Uterus (tissue), 4 donors: ENCODE results near the gene PRR3. TPM values are rescaled to one million over a fixed set of nuclear protein-coding genes. Genes with fewer than 3 reads are reported as not detected.

ENCODE experiments used
- DNase-seq, 2 donors: peaks; one replicate each; pipeline ENCODE4 v3.0.0-alpha.2; 2019 to 2020
- H3K27ac ChIP-seq, 2 donors: fragments of 200-600 bp; sonication (generic); 1 replicate in 1 of 2; 2 replicates in 1 of 2; pipeline ENCODE4 v1.5.1; 2016 to 2018
- H3K27me3 ChIP-seq, 2 donors: fragments of 200-600 bp; sonication (generic); one replicate each; pipeline ENCODE4 v1.5.1; 2018 to 2019; ENCODE audit warnings: control low read depth in 1 of 2
- H3K36me3 ChIP-seq, 2 donors: fragments of 200-600 bp; sonication (generic); one replicate each; pipeline ENCODE4 v1.5.1; 2019; ENCODE audit warnings: control low read depth in 1 of 2
- H3K4me1 ChIP-seq, 2 donors: fragments of 200-600 bp; sonication (generic); one replicate each; pipeline ENCODE4 v1.5.1; 2018 to 2019; ENCODE audit warnings: control low read depth in 1 of 2
- H3K4me3 ChIP-seq, 2 donors: fragments of 200-600 bp; sonication (generic); 1 replicate in 1 of 2; 2 replicates in 1 of 2; pipeline ENCODE4 v1.5.1; 2018 to 2019; ENCODE audit warnings: mild to moderate bottlenecking in 1 of 2
- H3K9me3 ChIP-seq, 2 donors: fragments of 200-600 bp; sonication (generic); one replicate each; pipeline ENCODE4 v1.5.1; 2019; ENCODE audit warnings: control low read depth in 1 of 2
- POLR2A ChIP-seq, 2 donors: fragments of 450-650 bp; IDR thresholded peaks; one replicate each; pipeline ENCODE4 v1.6.1; 2016; ENCODE audit warnings: antibody characterized with exemption in 2 of 2, mild to moderate bottlenecking in 1 of 2, moderate library complexity in 1 of 2
- intact Hi-C: fragments of 100-400 bp; cut with DNase I; formaldehyde crosslinking; loops from one replicate; pipeline ENCODE4 v1.15.1; 2023; ENCODE audit warnings: low total_unique reads
- total RNA-seq, 4 donors: library from RNA; depleted of rRNA in 3 of 4; stranded (reverse); fragments of >200 nt in 3 of 4; gene quantifications; one replicate each; pipeline versions ENCODE4 v1.1.0 to v1.2.4, GENCODE V29; 2014 to 2023
- TF ChIP-seq, protein P1 (sequence below), 4 experiments: fragments of 200-600 bp in 2 of 4; fragments of 450-650 bp in 2 of 4; sonication (generic) in 2 of 4; IDR thresholded peaks; one replicate each; pipeline ENCODE4 v1.5.1; 2016 to 2019; ENCODE audit warnings: antibody characterized with exemption in 4 of 4, mild to moderate bottlenecking in 2 of 4, moderate library complexity in 1 of 4
- donor health status: DM: yes; HTN: yes; CAD: no.

PRR3 gene
- total RNA-seq, 4 donors from 2014 or later = 4.4 to 23.0 (median 16.2) TPM

DNA sequence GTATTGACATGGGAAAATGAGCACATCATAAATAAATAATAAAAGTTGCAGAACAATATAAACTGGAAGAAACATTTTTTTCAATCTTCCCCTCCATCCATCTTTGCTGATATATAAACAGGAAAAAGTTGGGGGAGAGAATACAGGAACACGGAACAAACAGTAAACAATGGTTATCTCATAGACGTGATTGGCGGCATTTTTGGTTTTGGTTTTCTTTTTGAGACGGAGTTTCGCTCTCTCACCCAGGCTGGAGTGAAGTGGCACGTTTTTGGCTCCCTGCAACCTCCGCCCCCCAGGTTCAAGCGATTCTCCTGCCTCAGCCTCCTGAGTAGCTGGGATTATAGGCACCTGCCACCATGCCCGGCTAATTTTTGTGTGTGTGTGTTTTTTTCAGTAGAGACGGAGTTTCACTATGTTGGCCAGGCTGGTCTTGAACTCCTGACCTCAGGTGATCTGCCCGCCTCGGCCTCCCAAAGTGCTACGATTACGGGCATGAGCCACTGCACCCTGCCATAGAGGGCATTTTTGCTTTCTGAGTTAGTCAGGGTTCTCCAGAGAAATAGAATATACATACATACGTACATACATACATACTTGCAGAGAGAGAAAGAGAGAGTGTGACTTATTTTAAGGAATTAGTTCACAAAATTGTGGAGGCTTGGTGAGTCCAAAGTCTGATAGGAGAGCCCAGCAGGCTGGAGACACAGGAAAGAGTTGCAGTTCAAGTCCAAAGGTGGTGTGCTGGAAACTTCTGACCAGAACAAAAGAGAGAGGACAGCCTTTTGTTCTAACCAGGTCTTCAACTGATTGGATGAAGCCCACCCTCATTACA, 23.4 kb upstream of the PRR3 start:
- Histone ChIP-seq H3K27me3 (no peaks in the 10 kb centered on the region), H3K4me3 (no peak overlapping the region), H3K36me3 (no peaks in the 10 kb centered on the region), H3K27ac (no peak overlapping the region), H3K4me1 (no peaks in the 10 kb centered on the region), H3K9me3 (no peaks in the 10 kb centered on the region)
- TF ChIP-seq POLR2A (IDR thresholded peaks at IDR 0.05) = no peak
- TF ChIP-seq, protein P1, sequence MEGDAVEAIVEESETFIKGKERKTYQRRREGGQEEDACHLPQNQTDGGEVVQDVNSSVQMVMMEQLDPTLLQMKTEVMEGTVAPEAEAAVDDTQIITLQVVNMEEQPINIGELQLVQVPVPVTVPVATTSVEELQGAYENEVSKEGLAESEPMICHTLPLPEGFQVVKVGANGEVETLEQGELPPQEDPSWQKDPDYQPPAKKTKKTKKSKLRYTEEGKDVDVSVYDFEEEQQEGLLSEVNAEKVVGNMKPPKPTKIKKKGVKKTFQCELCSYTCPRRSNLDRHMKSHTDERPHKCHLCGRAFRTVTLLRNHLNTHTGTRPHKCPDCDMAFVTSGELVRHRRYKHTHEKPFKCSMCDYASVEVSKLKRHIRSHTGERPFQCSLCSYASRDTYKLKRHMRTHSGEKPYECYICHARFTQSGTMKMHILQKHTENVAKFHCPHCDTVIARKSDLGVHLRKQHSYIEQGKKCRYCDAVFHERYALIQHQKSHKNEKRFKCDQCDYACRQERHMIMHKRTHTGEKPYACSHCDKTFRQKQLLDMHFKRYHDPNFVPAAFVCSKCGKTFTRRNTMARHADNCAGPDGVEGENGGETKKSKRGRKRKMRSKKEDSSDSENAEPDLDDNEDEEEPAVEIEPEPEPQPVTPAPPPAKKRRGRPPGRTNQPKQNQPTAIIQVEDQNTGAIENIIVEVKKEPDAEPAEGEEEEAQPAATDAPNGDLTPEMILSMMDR (IDR thresholded peaks at IDR 0.05) = no peak
- DNase-seq = no peak
- intact Hi-C loops = no loop called here

DNA sequence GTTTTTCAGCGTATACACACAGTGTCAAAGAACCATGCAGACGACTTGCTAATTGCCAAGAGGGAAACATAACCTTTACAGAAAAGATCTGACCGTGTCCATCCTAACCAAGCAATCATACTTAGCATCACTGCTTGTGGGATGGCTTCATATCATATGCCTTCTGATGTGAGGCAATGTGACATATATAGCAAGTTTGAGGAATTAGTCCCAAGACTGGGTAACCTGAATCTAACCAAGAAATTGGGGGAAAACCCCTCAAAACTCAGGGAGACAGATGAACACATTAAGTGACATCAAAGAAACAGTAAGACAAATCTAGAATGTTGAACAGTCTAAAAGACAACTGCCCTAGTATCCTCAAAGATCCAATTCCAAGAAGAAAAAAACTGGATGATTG, 19.2 kb upstream of the PRR3 start:
- no peaks in the 10 kb centered on the region for H3K9me3 ChIP-seq
- H3K27me3 ChIP-seq = no peaks in the 10 kb centered on the region
- intact Hi-C loops = no loop called here
- no peak for DNase-seq
- no peaks in the 10 kb centered on the region for H3K36me3 ChIP-seq
- H3K4me1 ChIP-seq = no peaks in the 10 kb centered on the region
- H3K27ac ChIP-seq = no peak overlapping the region
- TF ChIP-seq POLR2A (IDR thresholded peaks at IDR 0.05) = no peak
- TF ChIP-seq, protein P1 (IDR thresholded peaks at IDR 0.05) = no peak
- H3K4me3 ChIP-seq = no peak overlapping the region

DNA sequence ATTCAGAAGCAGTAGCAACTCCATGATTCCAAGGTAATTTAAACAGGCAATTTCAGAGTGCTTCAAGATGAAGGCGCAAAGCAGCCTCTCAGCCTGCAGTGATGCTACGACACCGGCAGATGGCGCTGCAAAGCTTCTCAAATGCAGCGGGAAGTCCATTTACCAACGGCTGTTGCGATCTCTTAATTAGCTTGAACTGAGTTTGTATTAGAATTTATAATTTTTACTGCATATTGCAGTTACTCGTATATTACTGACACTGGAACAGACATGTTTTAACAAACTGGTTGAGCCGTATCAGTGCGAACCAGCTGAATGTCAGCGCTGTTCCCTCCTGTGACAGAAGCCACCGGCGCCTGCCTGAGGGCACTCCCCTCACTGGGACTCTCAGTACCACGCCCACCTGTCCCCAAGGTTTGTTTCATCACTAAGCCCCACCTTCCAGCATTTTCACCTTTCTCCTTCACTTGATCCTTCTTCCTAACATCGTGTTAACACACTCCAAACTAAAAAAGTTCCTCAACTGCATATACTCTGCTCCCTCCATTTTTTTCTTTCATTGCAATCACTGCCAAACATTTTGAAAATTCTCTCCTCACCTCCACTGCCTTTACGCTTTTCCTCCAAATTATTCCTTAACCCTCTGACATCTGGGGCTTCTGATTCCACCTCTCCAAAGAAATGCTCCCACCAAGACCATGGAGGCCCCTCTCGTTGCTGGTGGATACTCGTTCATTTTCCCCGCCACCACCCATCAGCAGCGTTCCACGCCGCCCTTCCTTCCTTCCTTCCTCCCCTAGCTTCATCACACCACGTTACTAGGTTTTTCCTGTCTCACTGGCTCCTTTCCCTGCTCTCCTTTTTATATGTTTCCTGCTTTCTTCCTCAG, 15.3 kb upstream of the PRR3 start:
- peak; percentile 72 to 77 for DNase-seq
- H3K27ac ChIP-seq = peak overlapping the region in 1 of 2 donors; percentile 76
- intact Hi-C loops = loop anchor here (5.0 kb wide), 1 partner anchor 59 kb away; no protein-coding TSS in a partner anchor

DNA sequence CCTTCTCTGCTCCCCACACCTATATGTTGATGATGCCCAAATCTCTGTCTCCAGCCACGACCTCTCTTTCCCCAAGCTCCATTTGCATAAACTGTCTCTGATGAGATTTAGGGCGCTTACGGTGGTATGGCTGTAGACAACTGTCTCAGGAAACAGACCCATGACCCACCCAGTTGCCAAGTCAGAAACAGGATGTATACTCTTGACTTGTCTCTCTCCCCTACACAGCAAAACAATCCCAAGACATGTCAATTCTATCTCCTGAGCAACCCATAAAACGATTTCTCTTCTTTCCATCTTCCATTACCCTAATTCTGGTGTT, 14.7 kb upstream of the PRR3 start:
- TF ChIP-seq POLR2A (IDR thresholded peaks at IDR 0.05) = no peak
- TF ChIP-seq, protein P1 (IDR thresholded peaks at IDR 0.05) = no peak
- intact Hi-C loops = loop anchor here (5.0 kb wide), 1 partner anchor 60 kb away; no protein-coding TSS in a partner anchor
- no peak overlapping the region for H3K4me3 ChIP-seq
- no peaks in the 10 kb centered on the region for H3K4me1 ChIP-seq
- H3K9me3 ChIP-seq = no peaks in the 10 kb centered on the region
- DNase-seq = no peak
- H3K27ac ChIP-seq = peak overlapping the region in 1 of 2 donors; percentile 76
- no peaks in the 10 kb centered on the region for H3K36me3 ChIP-seq
- no peaks in the 10 kb centered on the region for H3K27me3 ChIP-seq

More for the DNA sequence above, 15.3 kb upstream of the PRR3 start:
- no peaks in the 10 kb centered on the region for H3K36me3 ChIP-seq
- no peaks in the 10 kb centered on the region for H3K27me3 ChIP-seq
- peak overlapping the region in 1 of 2 donors; percentile 10 for H3K4me3 ChIP-seq
- H3K9me3 ChIP-seq = no peaks in the 10 kb centered on the region
- no peaks in the 10 kb centered on the region for H3K4me1 ChIP-seq
- TF ChIP-seq, protein P1 (IDR thresholded peaks at IDR 0.05) = peak; percentile 82 to 96 (median 94)
- TF ChIP-seq POLR2A (IDR thresholded peaks at IDR 0.05) = peak in 1 of 2 donors; percentile 20
